Stimulated activated CD8-positive, alpha-beta memory T cell treated with anti-CD3 and anti-CD28 coated beads, Interleukin-12 subunit alpha, Interleukin-12 subunit beta, amount 100 ng/mL, for 1 hour (primary cell): ENCODE data around the gene NCEH1.

ENCODE experiments used
- DNase-seq: peaks from one replicate; pipeline ENCODE4 v3.0.0-alpha.2; 2020; ENCODE audit warnings: low read depth

NCEH1 gene

DNA sequence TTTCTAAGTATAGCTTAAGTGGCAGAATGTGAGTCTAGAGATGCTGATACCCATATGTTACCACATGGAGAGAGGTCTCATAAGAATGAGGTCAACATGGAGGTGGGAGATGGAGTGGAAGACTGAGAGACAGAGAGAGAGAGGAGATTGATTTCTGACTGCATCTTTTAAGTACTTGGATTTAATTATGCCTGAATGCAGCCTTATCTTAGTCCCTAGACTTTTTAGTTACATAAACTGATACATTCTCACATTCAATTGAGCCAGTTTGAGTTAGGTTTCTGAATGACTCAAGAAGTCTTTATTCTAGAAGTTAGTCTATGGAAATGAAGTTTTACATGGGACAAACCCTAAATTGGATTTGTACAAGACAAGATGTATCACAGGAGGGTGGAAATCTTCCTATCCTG is 129.1 kb downstream of the NCEH1 start:
- no peak for DNase-seq

DNA sequence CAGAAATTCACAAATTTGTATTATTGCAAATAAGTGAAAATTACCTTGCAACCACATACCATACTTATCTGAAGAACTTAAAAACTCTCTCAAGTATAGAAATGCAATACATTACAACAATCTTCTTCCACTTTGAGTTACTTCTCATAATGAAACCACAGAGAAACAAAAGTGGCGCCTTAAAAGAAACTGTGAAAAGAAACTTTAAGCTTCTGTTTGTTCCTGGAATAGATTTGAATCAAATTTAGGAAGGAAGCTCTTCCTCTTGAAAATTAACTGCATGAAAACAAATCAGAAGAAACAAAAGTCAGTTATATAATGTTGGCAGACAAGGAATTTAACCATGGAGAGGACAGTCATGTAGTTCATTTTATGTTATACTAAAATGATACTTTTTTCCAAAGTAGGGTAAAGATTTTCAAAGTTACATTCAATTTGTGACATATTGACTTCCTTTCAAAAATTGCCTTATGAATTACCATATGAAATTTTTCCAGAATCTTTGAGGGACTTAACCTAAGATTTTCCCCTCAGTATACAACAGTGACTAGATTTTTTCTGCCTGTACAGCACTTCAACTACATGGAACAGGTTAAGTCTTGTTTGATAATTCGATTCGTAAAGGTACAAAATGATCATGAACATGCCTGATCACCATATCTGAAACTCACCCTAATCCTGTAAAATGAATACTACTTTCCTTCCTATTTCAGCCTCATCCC is 130.0 kb downstream of the NCEH1 start:
- no peak for DNase-seq
